SIG-M5 treated with dmso at 0.1 percent for 504 hours (cell line): ENCODE results near the gene UBE4B.
"Not testable (repeated sequence)": the region's sequence is repeated elsewhere in the genome, so short reads cannot be mapped to it uniquely, and the experiment has no call there.

Experiments used
- DNase-seq: peaks from one replicate; lab custom pipeline; 2025; ENCODE audit not compliant: unreplicated experiment; lab: John Stamatoyannopoulos, UW

UBE4B gene

GRCh38 chr1:10170239-10170574 is 137.4 kb downstream of the UBE4B start:
- no peak for DNase-seq

- no peak for DNase-seq
These were observed 138.5 kb downstream of the UBE4B start for GRCh38 chr1:10171105-10171767.

DNA sequence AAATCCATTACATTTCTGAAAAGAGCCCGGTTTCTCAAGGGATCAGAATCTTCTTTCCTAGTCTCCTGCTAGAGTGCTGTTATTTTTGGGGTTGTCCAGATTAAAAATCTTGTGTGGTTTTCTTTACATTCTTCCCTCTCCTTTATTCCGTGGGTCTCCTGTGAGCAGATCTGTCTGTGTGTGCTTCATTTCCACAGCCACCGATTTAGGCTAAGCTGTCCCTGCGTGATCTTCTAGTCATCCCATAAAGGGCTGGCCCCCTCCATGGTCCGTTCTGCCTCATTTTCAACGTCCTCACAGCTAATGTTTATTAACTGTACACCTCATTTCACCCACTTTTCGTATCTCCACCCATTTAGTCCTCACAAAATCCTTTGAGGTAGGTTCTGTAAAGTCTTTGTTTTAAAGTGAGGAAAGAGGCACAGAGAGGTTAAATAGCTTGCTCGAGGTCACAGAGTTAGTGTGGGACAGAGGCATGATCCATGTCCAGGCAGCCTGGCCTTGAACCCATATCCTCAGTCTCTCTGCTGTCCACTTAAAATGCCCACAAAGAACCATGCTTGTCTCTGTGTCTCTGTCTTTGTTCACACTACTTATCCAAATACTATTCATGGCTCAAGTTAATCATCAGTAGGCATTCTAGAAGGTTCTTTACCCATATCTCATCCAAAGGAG is 139.4 kb downstream of the UBE4B start:
- no peak for DNase-seq

- no peak for DNase-seq
These were observed 140.8 kb downstream of the UBE4B start for GRCh38 chr1:10173582-10173981.

DNA sequence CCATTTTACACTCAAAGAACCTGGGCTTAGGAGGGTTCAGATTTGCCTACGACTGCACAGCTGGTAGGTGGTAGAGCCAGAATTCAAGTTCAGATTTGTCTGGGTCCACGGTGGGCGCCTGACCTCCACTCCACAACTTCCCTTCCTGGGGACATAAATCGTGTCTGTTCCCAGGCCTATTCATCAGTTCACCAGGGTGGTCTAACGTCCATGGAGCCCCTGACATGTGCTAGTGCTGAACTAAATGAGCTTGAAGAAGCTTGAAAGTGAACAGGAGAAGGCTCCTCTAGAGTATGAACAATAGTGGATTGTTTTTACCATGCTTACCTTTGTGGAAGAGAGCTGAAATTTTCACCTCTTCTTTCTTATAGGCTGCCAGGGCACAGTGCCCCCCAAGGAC is 145.1 kb downstream of the UBE4B start:
- no peak for DNase-seq

DNA sequence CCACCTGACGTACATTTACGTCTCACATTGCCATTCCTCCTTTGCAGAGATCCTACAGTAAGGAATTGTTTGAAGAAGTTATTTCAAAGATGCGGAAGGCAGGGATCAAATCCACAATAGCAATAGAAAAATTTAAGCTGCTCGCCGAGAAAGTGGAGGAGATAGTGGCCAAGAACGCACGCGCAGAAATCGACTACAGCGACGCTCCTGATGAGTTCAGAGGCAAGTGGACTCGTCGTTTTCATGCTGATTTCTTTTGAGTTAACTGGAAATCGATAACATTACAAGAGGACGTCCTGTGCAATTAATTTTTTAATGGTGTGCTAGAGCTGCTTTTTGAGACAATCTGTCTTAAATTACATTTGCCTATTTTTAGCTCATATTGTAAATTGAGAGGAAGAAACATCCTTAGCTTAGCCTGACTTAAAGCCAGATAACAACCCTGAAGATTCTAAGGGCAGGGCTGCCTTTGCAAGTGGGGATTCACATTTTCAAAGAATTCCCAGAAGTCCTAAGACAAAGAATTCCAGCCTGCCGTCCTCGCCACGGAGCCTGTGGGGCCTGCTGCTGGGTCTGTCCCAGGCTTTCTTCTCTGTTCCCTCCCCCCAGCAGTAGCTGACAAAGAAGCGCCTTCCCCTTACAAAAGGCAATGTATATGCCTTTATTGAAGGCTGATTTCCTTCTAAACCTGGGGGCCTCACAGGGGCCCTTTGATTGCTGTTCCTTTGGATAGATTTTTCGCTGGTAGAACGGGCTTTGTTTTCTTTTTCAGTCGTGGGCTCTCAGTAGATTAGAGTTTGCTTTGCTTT is 146.0 kb downstream of the UBE4B start:
- DNase-seq, result no peak

DNA sequence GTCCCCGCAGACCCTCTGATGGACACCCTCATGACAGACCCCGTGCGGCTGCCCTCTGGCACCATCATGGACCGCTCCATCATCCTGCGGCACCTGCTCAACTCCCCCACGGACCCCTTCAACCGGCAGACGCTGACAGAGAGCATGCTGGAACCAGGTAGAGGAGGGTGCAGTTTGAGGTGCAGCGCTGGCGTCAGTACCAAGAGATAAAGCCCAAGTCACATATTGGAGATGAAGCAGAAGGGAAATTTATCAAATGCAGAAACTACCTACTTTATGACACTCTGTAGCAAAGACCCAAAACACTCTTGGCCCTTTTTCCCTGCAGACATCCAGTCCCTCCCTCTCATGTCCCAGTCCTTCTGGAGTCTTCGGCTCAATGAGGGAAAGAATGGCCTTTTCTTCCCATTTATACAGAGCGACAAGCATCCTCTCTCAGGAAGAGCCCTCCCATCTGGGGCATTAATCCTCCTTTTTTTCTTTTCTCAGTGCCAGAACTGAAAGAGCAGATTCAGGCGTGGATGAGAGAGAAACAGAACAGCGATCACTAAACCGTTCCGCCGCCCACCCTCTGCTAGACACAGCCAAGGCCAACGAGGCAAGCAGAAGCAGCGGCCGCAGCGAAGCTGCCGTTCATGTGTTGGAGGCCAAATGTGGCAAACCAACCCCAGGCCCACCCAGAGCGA is 146.8 kb downstream of the UBE4B start:
- DNase-seq, result no peak

- DNase-seq, result no peak
These were observed 148.4 kb downstream of the UBE4B start for GRCh38 chr1:10181154-10181553.

- DNase-seq, result no peak
These were observed 153.0 kb downstream of the UBE4B start for GRCh38 chr1:10185759-10186158.

DNA sequence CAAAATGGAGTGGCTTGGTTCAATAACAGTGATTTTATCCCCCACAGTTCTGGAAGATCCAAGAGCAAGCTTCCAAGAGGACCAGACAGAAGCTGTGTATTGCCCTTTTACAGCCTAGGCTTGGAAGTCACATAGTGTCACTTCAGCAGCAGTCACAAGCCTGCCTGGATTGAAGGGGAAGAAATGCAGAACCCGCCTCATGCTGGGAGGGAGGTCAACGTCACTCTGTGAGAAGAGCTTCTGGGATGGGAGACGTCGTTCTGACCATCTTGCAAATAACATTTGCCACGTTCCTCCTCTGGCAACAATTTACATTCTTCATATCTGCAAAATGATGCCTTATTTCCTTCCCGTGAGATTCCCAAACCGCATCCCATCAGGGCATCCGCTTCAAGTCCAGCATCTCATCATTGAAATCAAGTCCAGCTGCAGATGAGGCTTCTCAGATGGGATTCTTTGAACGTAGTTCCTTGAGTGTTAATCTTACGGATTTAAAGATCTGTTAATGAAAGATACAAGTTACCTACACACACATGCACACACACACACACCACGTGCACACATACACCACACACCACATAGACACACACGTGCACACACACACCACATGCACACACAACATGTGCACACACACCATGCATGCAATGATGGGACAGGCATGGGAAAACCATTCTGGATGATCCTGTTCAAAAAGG is 153.7 kb downstream of the UBE4B start:
- DNase-seq, result no peak

DNA sequence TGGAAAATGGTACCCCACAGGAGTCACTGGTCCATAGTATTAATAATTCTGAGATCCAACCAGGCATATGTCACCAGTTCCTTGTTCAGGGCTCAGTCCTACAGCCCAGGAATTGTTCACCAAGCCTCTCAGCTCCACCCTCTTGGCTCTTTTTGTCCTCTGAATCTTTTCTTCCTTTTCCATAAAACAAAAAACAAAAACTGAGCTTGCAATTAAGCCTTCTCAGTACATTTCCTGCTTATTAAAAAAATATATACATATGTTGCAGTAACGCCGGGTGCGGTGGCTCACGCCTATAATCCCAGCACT is 154.2 kb downstream of the UBE4B start:
- no peak for DNase-seq

DNA sequence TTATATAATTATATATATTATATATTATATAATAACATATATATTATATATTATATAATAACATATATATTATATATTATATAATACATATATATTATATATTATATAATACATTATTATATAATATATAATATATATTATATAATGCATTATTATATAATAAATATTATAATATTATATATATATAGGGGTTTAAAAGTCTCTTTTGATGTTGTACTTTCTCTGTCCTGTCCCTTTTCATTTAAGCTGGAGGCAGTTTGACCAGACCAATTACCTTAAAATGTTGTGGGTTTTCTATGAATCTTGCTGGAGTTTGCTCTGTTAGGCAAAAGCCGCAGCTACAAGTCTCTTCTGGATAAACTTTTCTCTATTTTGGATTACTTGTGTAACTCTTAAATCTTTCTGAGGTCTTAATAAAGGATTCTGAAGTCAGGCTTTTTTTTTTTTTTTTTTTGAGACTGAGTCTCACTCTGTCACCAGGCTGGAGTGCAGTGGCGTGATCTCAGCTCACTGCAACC is 155.4 kb downstream of the UBE4B start:
- no peak for DNase-seq

DNA sequence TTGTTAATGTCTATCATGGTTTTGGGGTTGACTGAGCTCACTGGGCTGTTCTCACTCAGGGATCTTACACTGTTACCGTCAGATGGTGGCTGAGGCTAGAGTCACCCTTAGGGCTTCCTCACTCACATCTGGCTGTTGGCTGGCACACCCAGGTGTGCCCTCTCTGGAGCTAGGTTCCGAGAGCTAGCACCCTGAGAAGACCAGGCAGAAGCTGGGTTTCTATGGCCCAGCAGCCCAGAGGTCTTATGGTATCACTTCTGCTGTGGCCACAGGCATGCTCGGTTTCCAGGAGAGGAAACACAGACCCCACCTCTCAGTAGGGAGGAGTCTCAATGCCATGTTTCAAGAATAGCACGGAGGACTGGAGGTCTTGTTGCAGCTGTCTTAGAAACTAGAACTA is 156.9 kb downstream of the UBE4B start:
- DNase-seq, result peak; percentile 11

DNA sequence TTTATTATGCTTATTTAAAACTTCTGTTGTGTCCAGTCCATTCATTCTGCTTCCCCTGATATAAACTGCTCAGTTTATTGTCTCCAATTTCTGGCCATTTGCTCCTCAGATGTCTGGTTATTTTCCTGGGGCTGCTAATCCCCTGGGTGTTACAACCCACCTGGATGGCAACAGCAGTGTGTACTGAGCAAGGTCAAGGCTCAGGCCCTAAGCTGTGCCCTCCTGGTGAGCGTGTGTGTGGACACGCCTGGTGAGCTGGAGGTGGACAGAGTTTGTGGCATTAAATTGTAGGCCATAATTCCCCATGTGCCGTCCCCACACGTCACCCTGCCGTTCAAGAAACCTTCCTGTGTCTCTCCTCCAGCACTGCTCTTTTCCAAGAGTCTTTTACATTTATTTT is 159.5 kb downstream of the UBE4B start:
- no peak for DNase-seq

- DNase-seq, result no peak
These were observed 160.5 kb downstream of the UBE4B start for GRCh38 chr1:10193288-10193687.

DNA sequence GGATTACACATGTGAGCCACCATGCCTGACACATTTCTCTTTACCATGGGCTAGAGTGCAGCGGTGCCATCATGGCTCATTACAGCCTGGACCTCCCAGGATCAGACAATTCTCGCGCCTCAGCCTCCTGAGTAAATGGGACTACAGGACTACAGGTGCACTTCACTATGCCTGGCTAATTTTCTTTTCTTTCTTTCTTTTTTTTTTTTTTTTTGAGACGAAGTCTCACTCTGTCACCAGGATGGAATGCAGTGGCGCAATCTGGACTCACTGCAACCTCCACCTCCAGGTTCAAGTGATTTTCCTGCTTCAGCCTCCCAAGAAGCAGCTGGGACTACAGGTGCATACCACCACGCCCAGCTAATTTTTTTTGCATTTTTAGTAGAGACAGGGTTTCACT is 162.8 kb downstream of the UBE4B start:
- no peak for DNase-seq

GRCh38 chr1:10196976-10197375 is 164.2 kb downstream of the UBE4B start:
- no peak for DNase-seq

DNA sequence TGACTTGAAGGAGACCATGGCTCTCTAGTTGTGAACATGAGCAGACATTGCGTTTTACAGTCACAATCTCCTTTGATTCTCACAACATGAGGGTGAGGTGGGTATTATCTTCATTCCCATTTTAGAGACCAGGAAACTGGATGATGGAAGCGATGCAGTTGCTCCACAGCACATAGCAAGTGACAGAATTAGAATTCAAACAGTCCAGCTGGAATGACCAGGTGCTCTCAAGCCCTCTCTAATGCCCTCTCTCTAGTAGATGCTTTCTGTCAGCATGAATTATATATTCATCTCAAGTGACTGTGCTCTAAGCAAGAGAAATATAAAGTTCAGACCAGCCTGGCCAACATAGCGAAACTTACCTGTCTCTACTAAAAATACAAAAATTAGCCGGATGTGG is 167.9 kb downstream of the UBE4B start:
- DNase-seq, result no peak

GRCh38 chr1:10204003-10204642 is 171.4 kb downstream of the UBE4B start:
- no peak for DNase-seq

DNA sequence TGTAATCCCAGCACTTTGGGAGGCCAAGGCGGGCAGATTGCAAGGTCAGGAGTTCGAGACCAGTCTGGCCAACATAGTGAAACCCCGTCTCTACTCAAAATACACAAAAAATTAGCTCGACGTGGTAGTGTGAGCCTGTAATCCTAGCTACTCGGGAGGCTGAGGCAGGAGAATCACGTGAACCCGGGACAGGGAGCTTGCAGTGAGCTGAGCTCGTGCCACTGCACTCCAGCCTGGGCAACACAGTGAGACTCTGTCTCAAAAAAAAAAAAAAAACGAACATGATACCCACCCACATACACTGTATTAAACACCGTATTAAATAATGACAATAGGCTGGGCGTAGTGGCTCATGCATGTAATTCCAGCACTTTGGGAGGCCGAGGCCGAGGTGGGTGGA is 172.4 kb downstream of the UBE4B start:
- not testable (repeated sequence) for DNase-seq

DNA sequence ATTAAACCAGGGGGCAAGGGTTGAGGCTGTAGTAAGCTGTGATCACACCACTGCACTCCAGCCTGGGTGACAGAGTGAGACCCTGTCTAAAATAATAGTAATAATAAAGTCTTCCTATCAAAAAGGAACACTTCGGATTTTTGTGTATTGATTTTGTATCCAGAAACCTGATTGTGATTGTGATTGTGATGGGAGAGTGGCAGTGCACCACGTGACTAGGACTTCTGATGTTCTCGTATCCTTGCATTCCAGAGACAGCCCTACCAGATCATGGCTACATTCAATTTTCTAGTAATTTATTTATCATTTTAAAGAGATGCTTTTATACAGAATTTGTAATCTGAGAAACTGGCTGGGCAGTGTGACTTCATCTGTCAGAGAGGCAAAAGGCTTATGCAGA is 175.1 kb downstream of the UBE4B start:
- DNase-seq, result no peak
